GM12878 (cell line): ENCODE results near the gene FOXF1. TPM values are rescaled to one million over a fixed set of nuclear protein-coding genes. Genes with fewer than 3 reads are reported as not detected.

Experiments used
- ATAC-seq: fragments of 200-7000 bp; cut with Tn5 transposase; 3 replicates; pipeline ENCODE4 v1.9.1; 2020; ENCODE audit warnings: mild to moderate bottlenecking, moderate library complexity
- BruUV-seq: library from RNA; stranded (reverse); fragments of 400-500 nt; replicated peaks from 2 replicates; lab custom pipeline; 2021; lab: Mats Ljungman, UMichigan
- CTCF ChIA-PET: fragments of 300-600 bp; sonication (Branson Sonifier 250); formaldehyde crosslinking; extraction: SDS; loops from one replicate; lab custom pipeline; 2021; ENCODE audit warnings: inconsistent platforms; lab: Yijun Ruan, JAX
- POLR2A ChIA-PET: fragments of 350-600 bp; formaldehyde crosslinking; extraction: SDS; loops from one replicate; lab custom pipeline; 2021; ENCODE audit warnings: inconsistent platforms; lab: Charles Lee
- RAD21 ChIA-PET: fragments of 300-600 bp; sonication (Branson Sonifier 250); formaldehyde crosslinking; loops from one replicate; lab custom pipeline; 2023; ENCODE audit warnings: antibody characterized with exemption; ENCODE audit not compliant: unreplicated experiment; lab: Charles Lee
- SMC1A ChIA-PET: fragments of 300-600 bp; sonication (Branson Sonifier 250); formaldehyde crosslinking; loops from one replicate; lab custom pipeline; 2023; ENCODE audit not compliant: unreplicated experiment, uncharacterized antibody; lab: Charles Lee
- DNase-seq: peaks from one replicate; pipeline ENCODE4 v3.0.0-alpha.2; 2011; ENCODE audit warnings: low read depth, low spot score
- FAIRE-seq: peaks from 3 replicates; lab custom pipeline; 2011; peaks lifted over from hg19 to GRCh38; lab: Jason Lieb, UNC
- H2AFZ ChIP-seq: 2 replicates; pipeline ENCODE4 v1.6.0; 2011; ENCODE audit warnings: low read depth, low read length, control low read depth; ENCODE audit not compliant: control insufficient read depth
- H3K27ac ChIP-seq: 2 replicates; pipeline ENCODE4 v1.5.1; 2011; ENCODE audit warnings: control low read depth; ENCODE audit not compliant: control insufficient read depth, insufficient read depth
- H3K27me3 ChIP-seq, 2 experiments: replicated peaks in 1 of 2; 2 replicates each; pipeline versions ENCODE4 v1.6.0 to v1.6.1; 2011; ENCODE audit warnings: low read length in 1 of 2; ENCODE audit not compliant: control insufficient read depth in 2 of 2, insufficient read depth in 2 of 2
- H3K36me3 ChIP-seq, 2 experiments: 2 replicates each; pipeline ENCODE4 v1.5.1; 2011; ENCODE audit warnings: low read length in 1 of 2; ENCODE audit not compliant: control insufficient read depth in 2 of 2, insufficient read depth in 2 of 2
- H3K4me1 ChIP-seq: 2 replicates; pipeline ENCODE4 v1.6.1; 2011; ENCODE audit warnings: mild to moderate bottlenecking, low read length, moderate library complexity, mixed read lengths; ENCODE audit not compliant: control insufficient read depth, insufficient read depth
- H3K4me2 ChIP-seq: 2 replicates; pipeline ENCODE4 v1.6.0; 2011; ENCODE audit warnings: control low read depth; ENCODE audit not compliant: control insufficient read depth, insufficient read depth
- H3K4me3 ChIP-seq: fragments of 200-600 bp; sonication (generic); 2 replicates; pipeline ENCODE4 v1.5.1; 2016
- H3K79me2 ChIP-seq: 2 replicates; pipeline ENCODE4 v1.6.0; 2011; ENCODE audit warnings: low read length; ENCODE audit not compliant: control insufficient read depth, insufficient read depth
- H3K9ac ChIP-seq: 2 replicates; pipeline ENCODE4 v1.8.0; 2011; ENCODE audit warnings: low read length, control low read depth, mixed read lengths; ENCODE audit not compliant: control insufficient read depth, insufficient read depth
- H3K9me3 ChIP-seq: replicated peaks from 3 replicates; pipeline ENCODE4 v1.5.1; 2011; ENCODE audit warnings: mild to moderate bottlenecking, low read length; ENCODE audit not compliant: control insufficient read depth, insufficient read depth
- H4K20me1 ChIP-seq: 2 replicates; pipeline ENCODE4 v1.6.0; 2011; ENCODE audit not compliant: control insufficient read depth, insufficient read depth
- CBX5 ChIP-seq: sonication (generic); IDR thresholded peaks from 2 replicates; pipeline ENCODE4 v1.6.1; 2016; ENCODE audit warnings: low read depth, moderate library complexity, mild to moderate bottlenecking, inconsistent platforms
- CEBPB ChIP-seq, 2 experiments: fragments of 150-350 bp in 1 of 2; IDR thresholded peaks; 2 replicates each; pipeline ENCODE4 v1.6.1; 2012 to 2014; ENCODE audit warnings: low read depth in 2 of 2, low read length in 2 of 2, borderline replicate concordance in 1 of 2, inconsistent platforms in 1 of 2
- E2F4 ChIP-seq: IDR thresholded peaks from 2 replicates; pipeline ENCODE4 v1.6.1; 2012; ENCODE audit warnings: low read depth, low read length, improper control_type of control experiment
- ESRRA ChIP-seq: IDR thresholded peaks from 2 replicates; pipeline ENCODE4 v1.6.1; 2012; ENCODE audit warnings: mild to moderate bottlenecking, low read length, improper control_type of control experiment
- IKZF2 ChIP-seq, 2 experiments: fragments of 450-650 bp; IDR thresholded peaks; 2 replicates each; pipeline ENCODE4 v1.6.1; 2017; ENCODE audit warnings: mild to moderate bottlenecking in 2 of 2, moderate library complexity in 2 of 2
- IRF4 ChIP-seq: IDR thresholded peaks from 2 replicates; pipeline ENCODE4 v1.6.1; 2011; ENCODE audit warnings: low read depth, low read length
- POLR2A ChIP-seq: IDR thresholded peaks from 2 replicates; pipeline ENCODE4 v1.6.1; 2011; ENCODE audit warnings: low read depth, mild to moderate bottlenecking, low read length
- SMARCA5 ChIP-seq: fragments of 450-650 bp; IDR thresholded peaks from 2 replicates; pipeline ENCODE4 v1.6.1; 2017; ENCODE audit warnings: mild to moderate bottlenecking
- SP1 ChIP-seq: IDR thresholded peaks from one replicate; pipeline ENCODE4 v1.6.1; 2011; ENCODE audit warnings: low read depth, low read length
- TAF1 ChIP-seq: IDR thresholded peaks from 2 replicates; pipeline ENCODE4 v1.6.1; 2011; ENCODE audit warnings: mild to moderate bottlenecking, low read depth, low read length, borderline replicate concordance
- TARDBP ChIP-seq: IDR thresholded peaks from 2 replicates; pipeline ENCODE4 v1.6.1; 2016; ENCODE audit warnings: borderline replicate concordance
- TCF12 ChIP-seq: IDR thresholded peaks from 2 replicates; pipeline ENCODE4 v1.6.1; 2011; ENCODE audit warnings: low read depth, mild to moderate bottlenecking, low read length
- ZNF384 ChIP-seq: IDR thresholded peaks from 2 replicates; pipeline ENCODE4 v1.6.1; 2012; ENCODE audit warnings: low read depth, mild to moderate bottlenecking, low read length, improper control_type of control experiment, borderline replicate concordance
- ZNF687 ChIP-seq: fragments of 450-650 bp; IDR thresholded peaks from 2 replicates; pipeline ENCODE4 v1.6.1; 2017; ENCODE audit warnings: mild to moderate bottlenecking, moderate library complexity
- WGBS: methylation state at CpG from one replicate; pipeline ENCODE4 v1.1.6; 2016; ENCODE audit warnings: low lambda C conversion rate; ENCODE audit not compliant: insufficient replicate concordance, insufficient coverage; ENCODE audit errors: missing lambda C conversion rate; 5-methylcytosine and 5-hydroxymethylcytosine counted together
- in situ Hi-C: fragments of 300-500 bp; cut with MboI; formaldehyde crosslinking; loops from 9 replicates; pipeline ENCODE4 v1.14.3; 2018; ENCODE audit warnings: mixed read lengths
- intact Hi-C: fragments of 100-400 bp; cut with micrococcal nuclease; formaldehyde crosslinking; loops from one replicate; pipeline ENCODE4 v1.14.2; 2022; ENCODE audit not compliant: unreplicated experiment
- polyA plus RNA-seq, 11 experiments: library from polyadenylated mRNA; depleted of rRNA in 4 of 11; unstranded in 6 of 11; stranded (reverse) in 5 of 11; fragments of >200 nt; fragmentation: Nextera tagmentation in 4 of 11; fragmentation: Illumina TruSeq in 1 of 11; extraction: Ambion mirVana in 4 of 11; extraction: Trizol in 1 of 11; gene quantifications; 1 replicate in 1 of 11; 2 replicates in 10 of 11; pipeline versions ENCODE4 v1.2.1 to v1.2.3, GENCODE V29; 2011 to 2016; ENCODE audit warnings: inconsistent platforms in 2 of 11, missing spikeins in 2 of 11, low read depth in 1 of 11
- total RNA-seq, 4 experiments: library from RNA; depleted of rRNA in 3 of 4; stranded (reverse); fragments of >200 nt in 3 of 4; fragmentation: Illumina TruSeq in 1 of 4; extraction: Trizol in 1 of 4; gene quantifications; 2 replicates each; pipeline versions ENCODE4 v1.2.1 to v1.2.3, GENCODE V29; 2013 to 2021
- TF ChIP-seq, protein P1 (sequence below): IDR thresholded peaks from 2 replicates; pipeline ENCODE4 v1.6.1; 2012; ENCODE audit warnings: low read depth, low read length, improper control_type of control experiment
- TF ChIP-seq, protein P2 (sequence below): fragments of 150-350 bp; IDR thresholded peaks from 2 replicates; pipeline ENCODE4 v1.6.1; 2014; ENCODE audit warnings: mild to moderate bottlenecking, low read depth, low read length

Gene FOXF1
- total and polyA plus RNA-seq, 10 of the 15 experiments (the other 5 are each of a cell fraction or from before 2014, with no cell fraction given), result 0.01 TPM; not detected in 9

- ATAC-seq, result no peak
- TF ChIP-seq TCF12 (no peak), ZNF384 (no peak), ZNF687 (no peak), IKZF2 (IDR thresholded peaks at IDR 0.05) (no peak), CEBPB (IDR thresholded peaks at IDR 0.05; ENCODE audit: borderline replicate concordance in 1 of 2, low read depth in 2 of 2, low read length in 2 of 2) (no peak), TAF1 (no peak), SP1 (no peak), E2F4 (no peak), POLR2A (no peak), ESRRA (no peak), CBX5 (no peak), IRF4 (no peak), TARDBP (no peak), SMARCA5 (no peak)
- TF ChIP-seq, protein P1, sequence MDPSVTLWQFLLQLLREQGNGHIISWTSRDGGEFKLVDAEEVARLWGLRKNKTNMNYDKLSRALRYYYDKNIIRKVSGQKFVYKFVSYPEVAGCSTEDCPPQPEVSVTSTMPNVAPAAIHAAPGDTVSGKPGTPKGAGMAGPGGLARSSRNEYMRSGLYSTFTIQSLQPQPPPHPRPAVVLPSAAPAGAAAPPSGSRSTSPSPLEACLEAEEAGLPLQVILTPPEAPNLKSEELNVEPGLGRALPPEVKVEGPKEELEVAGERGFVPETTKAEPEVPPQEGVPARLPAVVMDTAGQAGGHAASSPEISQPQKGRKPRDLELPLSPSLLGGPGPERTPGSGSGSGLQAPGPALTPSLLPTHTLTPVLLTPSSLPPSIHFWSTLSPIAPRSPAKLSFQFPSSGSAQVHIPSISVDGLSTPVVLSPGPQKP, result no peak
- TF ChIP-seq, protein P2, sequence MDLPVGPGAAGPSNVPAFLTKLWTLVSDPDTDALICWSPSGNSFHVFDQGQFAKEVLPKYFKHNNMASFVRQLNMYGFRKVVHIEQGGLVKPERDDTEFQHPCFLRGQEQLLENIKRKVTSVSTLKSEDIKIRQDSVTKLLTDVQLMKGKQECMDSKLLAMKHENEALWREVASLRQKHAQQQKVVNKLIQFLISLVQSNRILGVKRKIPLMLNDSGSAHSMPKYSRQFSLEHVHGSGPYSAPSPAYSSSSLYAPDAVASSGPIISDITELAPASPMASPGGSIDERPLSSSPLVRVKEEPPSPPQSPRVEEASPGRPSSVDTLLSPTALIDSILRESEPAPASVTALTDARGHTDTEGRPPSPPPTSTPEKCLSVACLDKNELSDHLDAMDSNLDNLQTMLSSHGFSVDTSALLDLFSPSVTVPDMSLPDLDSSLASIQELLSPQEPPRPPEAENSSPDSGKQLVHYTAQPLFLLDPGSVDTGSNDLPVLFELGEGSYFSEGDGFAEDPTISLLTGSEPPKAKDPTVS, result no peak
Observed at GRCh38 chr16:86515413-86515776, 5.1 kb downstream of the FOXF1 start.

More at GRCh38 chr16:86515413-86515776, 5.1 kb downstream of the FOXF1 start:
- H3K27ac ChIP-seq, result no peak overlapping the region
- ChIA-PET POLR2A (no interaction called here), SMC1A (no interaction called here), CTCF (interaction anchor here (0.6 kb wide), 1 partner anchor 438 kb away, joined by 4 read pairs; no protein-coding TSS in a partner anchor), RAD21 (no interaction called here)
- intact Hi-C loops (loop anchor here (10.0 kb wide), 1 partner anchor 471 kb away; no protein-coding TSS in a partner anchor), in situ Hi-C loops (loop anchor here (5.0 to 10.0 kb wide), 2 partner anchors 443 to 471 kb away; no protein-coding TSS in a partner anchor)
- H3K9ac ChIP-seq, result no peak overlapping the region
- no peaks in the 10 kb centered on the region for H3K79me2 ChIP-seq
- H3K4me2 ChIP-seq, result no peak overlapping the region
- no peaks in the 10 kb centered on the region for H3K4me1 ChIP-seq
- H3K27me3 ChIP-seq, result peaks cover 12% of the 10 kb centered on the region in 2 experiments
- H3K4me3 ChIP-seq, result no peak overlapping the region
- BruUV-seq, result no TSS peak
- no peaks in the 10 kb centered on the region for H3K36me3 ChIP-seq
- no peak for FAIRE-seq
- no peak overlapping the region for H2AFZ ChIP-seq
- no peaks in the 10 kb centered on the region for H3K9me3 ChIP-seq
- WGBS, result 49% methylated on average over 29 of the region's 29 CpGs
- H4K20me1 ChIP-seq, result no peaks in the 10 kb centered on the region
- DNase-seq, result no peak
